Measurements from ENCODE around the gene SYT9.

Gene SYT9

GRCh38 chr11:7251836-7252682 is at the start of gene SYT9:
TSS of gene SYT9 (plus strand) at chr11:7251904. CDS start at chr11:7252187, 283 bp downstream.
- no peak for DNase-seq

- DNase-seq, result no peak
Observed at GRCh38 chr11:7202412-7202811, 49.3 kb upstream of the SYT9 start.

GRCh38 chr11:7204778-7205177 is 46.9 kb upstream of the SYT9 start:
- DNase-seq, result no peak

DNA sequence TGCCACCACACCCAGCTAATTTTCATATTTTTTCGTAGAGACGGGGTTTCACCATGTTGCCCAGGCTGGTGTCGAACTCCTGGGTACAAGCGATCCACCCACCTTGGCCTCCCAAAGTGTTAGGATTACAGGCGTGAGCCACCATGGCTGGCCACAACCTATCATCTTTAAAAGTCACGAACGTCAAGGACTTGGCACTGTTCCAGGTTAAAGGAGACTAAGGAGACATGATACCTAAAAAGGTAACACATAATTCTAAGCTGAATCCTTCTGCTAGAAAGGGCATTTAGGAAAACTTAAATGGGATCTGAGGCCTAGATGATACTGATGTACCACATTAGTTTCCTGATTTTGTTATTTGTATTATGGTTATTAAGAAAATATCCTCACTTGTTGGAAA is 43.3 kb upstream of the SYT9 start:
- no peak for DNase-seq

DNA sequence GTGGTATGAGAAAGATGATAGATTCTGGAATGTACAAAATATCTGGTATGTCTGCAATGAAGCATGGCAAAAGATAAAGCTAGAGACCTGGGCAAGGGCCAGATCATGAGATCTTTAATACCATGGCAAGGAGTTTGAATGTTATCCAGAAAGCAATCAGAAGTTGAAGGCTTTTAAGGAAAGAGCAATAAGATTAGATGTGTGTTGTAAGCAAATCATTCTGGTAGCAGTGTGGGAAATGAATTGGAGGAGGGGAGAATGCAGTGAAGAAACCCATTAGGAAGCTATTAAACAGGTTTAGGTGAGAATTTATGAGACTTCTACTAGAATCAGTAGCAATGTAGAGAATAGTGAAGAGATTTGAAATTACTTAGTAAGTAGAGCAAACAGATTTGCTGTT is 32.2 kb upstream of the SYT9 start:
- no peak for DNase-seq

DNA sequence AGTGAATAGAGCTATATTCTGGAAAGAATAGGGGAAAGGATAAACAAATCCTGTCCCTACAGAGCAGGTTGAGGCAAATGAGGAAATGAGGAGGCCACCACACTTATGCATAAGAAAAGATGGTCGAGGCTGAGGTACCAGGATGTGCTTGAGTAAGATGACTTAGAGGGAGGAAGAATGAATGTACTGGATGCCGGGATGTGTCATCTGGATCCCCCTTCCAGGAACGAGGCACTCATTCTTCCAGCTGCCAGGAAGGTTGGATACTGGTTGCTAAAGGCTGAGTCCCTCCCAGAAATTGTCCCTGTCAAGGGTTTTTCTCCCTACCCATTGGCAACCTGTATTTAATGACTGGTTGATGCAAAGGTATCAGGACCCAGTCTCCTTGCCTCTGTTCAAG is 31.1 kb upstream of the SYT9 start:
- no peak for DNase-seq

DNA sequence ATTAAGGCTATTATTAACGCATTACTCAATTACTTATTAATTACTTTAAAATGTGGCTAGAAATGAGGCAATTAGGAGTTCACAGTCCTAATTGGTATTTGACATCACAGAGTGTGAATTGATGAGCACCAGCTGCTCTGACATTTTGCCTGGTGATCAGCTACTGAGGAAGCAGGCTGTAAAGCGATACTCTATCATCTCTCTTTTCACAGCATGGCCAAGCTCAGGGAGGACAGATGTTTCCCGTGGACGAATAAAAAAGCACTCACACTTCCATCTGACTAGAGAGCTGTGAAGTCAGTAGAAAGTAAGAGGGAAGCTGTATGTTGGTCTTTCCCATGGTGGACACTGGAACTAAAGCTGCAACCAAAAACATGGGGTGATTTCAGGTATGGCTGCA is 29.1 kb upstream of the SYT9 start:
- DNase-seq, result no peak

DNA sequence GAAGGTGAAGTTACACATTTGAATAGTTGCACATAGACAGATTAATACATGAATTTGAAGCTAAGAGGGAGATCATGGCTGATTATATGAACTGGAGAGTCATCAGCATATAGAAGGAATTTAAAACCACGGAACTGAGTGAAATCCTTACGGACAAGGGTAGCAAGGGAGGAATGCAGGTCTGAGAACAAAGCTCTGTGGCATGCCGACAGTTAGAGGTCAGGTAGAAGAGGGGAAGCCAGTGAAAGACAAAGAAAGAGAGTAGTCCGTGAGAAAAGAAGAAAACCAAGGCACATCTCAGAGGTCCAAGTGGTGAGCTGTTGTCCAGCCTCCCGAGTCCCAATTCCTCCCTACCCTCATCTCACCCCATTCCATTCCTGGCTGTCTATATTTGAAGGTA is 11.8 kb upstream of the SYT9 start:
- no peak for DNase-seq

GRCh38 chr11:7245341-7245740 is 6.4 kb upstream of the SYT9 start:
- DNase-seq, result no peak

GRCh38 chr11:7246179-7246578 is 5.5 kb upstream of the SYT9 start:
- no peak for DNase-seq

DNA sequence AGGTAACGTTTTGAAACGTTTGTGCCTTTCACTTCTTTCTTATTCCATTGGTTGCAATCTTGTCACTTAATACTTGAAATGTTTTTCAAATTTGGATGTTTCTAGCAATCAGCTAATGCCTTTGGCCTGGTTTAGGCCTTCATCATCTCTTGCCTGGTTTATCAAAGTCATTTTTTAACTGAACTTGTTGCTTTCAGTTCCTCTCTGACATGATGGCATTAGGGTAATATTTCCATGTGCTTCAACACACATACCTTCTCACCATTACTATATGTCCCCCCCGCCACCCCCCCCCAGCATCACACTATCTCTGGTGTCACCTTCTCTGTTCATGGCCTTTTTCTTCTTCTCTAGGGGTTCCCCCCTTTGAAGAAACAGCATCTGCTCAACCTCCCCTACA is 1.5 kb upstream of the SYT9 start:
- no peak for DNase-seq

DNA sequence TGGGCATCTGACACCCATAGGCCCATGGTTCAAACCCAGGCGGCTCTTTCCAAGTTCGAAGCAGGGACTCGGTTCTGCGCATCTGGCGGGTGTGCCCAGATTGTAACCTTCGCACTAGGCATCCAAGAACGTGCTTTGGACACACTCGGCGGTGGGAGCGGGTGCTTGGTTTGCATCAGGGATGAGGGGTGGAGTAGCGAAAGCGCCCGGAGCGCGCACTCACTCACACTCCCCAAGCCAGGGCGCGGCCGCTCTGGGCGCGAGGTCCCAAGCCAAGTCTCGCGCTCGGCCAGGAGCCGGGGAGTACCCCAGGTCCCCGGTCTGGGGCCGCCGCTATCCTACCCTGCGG is 243 bp upstream of the SYT9 start:
- no peak for DNase-seq

DNA sequence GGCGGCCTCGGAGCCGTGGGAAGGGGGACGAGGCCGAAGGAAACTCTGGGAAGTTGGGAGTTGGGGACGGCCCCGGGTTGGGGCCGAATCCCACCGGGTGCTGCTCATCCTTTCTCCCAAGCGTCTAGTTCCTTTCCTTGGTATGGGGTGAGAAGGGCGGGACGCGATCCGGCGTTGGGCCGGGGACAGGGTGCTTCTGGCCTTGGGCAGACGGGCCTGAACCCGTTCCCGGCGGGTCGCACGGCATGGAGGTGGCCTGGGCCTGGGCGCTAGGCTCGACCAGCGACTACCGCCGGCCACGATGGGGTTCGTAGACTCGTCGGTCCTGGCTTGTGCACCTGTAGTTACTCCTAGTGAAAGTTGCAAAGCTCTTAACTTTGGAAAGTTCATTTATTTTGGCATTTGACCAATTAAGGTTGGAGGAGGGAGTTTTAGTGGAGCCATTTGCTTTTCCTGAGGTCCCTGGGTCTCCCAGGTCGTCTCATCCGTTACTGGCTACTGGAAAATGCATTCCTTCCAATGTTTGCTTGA is 1.0 kb downstream of the SYT9 start:
- DNase-seq, result no peak

- no peak for DNase-seq
Observed at GRCh38 chr11:7253800-7254199, 2.1 kb downstream of the SYT9 start.

- DNase-seq, result no peak
Observed at GRCh38 chr11:7254731-7255291, 3.1 kb downstream of the SYT9 start.

GRCh38 chr11:7256943-7257342 is 5.2 kb downstream of the SYT9 start:
- no peak for DNase-seq

DNA sequence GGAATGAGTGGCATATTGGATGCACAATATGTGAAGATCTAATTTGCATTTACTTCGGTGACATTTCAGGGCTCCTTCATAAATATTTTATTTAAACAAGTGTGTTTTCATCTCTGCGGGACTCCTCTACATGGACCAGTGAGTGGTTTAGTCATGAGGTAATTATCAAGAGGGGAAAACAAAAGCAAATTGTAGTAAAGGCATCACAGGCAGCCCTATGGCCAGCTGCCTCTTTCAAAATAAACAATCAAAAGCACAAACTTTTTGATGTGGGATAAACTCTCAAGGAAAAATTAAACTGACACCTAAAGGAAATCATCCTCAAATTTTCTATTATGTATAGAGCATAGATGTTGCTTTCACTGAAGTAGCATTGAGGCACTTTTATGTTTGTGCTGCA is 6.0 kb downstream of the SYT9 start:
- no peak for DNase-seq

DNA sequence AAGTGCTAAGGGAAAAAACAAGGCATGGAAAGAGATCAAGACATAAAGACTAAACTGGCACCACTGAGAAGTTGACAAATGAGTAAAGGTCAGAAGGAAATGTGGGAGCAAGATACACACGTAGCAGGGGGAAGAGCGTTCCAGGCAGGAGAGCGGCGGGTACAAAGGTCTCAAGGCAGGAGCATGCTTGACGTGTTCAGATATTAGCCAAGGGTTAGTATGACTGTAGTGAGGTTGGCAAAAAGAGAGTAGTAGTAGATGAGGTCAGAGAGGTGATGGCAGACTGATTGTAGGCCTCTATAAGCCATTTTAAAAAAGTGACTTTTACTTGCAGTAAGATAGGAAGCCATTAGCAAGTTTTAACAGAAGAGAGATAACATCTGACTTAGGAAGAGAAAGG is 9.9 kb downstream of the SYT9 start:
- DNase-seq, result no peak

DNA sequence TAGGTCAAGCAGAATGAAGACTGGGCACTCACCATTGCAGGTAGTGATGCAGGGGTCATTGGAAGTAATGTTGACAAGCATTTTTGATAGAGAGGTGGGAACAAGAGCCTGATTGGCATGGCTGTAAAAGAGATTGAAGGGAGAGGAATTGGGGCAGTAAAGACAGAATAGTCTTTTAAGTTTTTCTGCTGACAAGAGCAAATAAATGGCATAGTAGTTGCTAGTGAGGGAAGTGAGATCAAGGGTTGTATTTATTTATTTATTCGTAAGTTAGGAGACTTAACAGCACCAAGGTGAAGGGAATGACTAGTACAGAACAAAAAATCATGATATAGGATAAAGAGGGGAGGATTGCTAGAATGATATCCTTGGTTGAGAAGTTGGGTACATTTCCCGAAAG is 11.0 kb downstream of the SYT9 start:
- DNase-seq, result no peak

GRCh38 chr11:7263842-7264241 is 12.1 kb downstream of the SYT9 start:
- no peak for DNase-seq

DNA sequence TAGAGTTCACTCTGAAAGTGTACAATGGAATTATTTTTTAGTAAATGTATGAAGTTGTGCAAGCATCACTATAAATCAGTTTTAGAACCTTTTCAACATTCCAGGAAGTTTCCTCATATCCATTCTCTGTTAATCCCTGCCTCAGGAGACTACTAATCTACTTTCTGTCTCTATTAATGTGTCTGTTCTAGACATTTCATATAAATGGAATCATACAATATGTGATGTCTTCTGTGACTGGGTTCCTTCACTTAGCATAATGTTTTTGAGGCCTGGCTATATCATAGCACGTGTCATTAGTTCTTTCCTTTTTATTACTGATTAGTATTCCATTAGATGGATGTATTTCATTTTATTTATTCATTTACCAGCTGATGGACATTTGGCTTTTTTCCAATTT is 17.1 kb downstream of the SYT9 start:
- DNase-seq, result no peak

DNA sequence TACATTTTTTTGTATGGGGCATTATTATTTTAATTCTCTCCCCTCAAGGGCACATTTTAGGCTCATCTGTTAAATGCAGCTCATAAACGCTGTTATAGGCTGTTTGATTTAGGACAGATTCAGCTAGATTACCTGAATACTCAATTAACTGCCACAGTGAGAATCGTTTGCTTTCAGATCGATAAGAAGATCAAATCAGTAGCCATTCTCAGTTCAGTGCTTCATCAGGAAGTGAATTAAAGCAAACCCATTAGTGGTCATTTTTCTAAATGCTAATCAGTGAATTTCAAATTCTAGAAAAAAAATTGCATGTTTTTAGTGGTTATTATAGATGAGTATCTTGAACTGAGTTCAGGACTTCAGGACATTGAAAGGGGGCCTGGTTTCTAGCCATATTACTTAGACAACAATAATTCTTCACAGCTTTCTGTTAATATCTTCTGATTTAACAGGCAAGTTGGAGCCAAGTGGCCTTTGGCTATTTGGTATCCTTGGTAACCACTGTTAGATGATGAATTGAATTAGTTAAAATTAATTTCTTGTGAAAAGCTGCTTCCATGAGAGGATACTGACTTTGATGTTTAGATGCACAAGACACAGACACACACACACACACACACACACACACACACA is 18.6 kb downstream of the SYT9 start:
- no peak for DNase-seq

DNA sequence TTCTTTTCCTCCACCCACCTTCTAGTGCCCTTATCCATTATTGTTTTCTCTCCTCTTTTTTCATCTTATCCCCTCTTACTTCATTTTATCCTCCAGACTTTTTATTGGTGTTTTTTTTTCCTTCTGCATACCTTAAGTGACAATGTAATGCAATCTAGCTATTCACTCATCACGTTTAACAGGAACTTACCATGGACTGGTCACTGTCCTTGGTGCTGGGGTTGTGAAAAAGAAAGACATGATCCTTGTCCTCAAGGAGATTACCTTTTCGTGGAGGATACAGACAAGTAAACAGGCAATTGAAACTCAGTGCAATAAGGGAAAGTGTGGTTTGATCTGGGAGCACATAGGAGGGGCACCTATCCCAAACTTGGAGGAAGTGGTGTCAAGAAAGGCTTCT is 20.7 kb downstream of the SYT9 start:
- DNase-seq, result no peak

DNA sequence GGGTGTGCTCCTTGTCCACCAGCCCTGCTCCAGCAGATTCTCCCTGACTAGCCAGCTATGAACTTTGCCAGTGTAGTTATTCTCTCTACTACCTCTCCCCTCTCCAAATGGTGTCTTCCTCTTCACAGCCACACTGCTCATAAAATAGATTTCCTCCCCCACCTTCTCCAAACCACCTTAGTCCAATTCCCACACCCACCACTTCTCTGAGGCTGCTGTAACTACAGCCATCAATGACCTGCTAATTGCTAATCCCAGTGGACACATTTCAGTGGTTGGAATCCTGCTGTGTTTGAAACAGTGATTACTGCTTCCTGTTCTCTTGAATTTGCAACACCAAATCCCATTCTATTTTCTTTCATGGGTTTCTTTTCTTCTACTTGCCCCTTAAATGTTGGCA is 23.4 kb downstream of the SYT9 start:
- DNase-seq, result no peak
